ENCODE results near the gene ANKRD18B.
"Not testable (repeated sequence)": the region's sequence is repeated elsewhere in the genome, so short reads cannot be mapped to it uniquely, and the experiment has no call there.

ANKRD18B gene

GRCh38 chr9:33524306-33524947 lies 376 bp downstream of the ANKRD18B start:
- TF ChIP-seq, protein P1, sequence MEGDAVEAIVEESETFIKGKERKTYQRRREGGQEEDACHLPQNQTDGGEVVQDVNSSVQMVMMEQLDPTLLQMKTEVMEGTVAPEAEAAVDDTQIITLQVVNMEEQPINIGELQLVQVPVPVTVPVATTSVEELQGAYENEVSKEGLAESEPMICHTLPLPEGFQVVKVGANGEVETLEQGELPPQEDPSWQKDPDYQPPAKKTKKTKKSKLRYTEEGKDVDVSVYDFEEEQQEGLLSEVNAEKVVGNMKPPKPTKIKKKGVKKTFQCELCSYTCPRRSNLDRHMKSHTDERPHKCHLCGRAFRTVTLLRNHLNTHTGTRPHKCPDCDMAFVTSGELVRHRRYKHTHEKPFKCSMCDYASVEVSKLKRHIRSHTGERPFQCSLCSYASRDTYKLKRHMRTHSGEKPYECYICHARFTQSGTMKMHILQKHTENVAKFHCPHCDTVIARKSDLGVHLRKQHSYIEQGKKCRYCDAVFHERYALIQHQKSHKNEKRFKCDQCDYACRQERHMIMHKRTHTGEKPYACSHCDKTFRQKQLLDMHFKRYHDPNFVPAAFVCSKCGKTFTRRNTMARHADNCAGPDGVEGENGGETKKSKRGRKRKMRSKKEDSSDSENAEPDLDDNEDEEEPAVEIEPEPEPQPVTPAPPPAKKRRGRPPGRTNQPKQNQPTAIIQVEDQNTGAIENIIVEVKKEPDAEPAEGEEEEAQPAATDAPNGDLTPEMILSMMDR (conservative IDR thresholded peaks at IDR 0.05): no peak
- H3K27ac ChIP-seq: peak overlapping the region; percentile 95

GRCh38 chr9:33528069-33528468 lies 4.0 kb downstream of the ANKRD18B start:
- not testable (repeated sequence) for H3K27ac ChIP-seq

- not testable (repeated sequence) for H3K27ac ChIP-seq
Measured at GRCh38 chr9:33533958-33534357, 9.9 kb downstream of the ANKRD18B start.

GRCh38 chr9:33535541-33535940 lies 11.5 kb downstream of the ANKRD18B start:
- TF ChIP-seq, protein P1 (conservative IDR thresholded peaks at IDR 0.05): no peak
- H3K27ac ChIP-seq: no peak overlapping the region

- not testable (repeated sequence) for H3K27ac ChIP-seq
Measured at GRCh38 chr9:33543463-33543862, 19.4 kb downstream of the ANKRD18B start.

DNA sequence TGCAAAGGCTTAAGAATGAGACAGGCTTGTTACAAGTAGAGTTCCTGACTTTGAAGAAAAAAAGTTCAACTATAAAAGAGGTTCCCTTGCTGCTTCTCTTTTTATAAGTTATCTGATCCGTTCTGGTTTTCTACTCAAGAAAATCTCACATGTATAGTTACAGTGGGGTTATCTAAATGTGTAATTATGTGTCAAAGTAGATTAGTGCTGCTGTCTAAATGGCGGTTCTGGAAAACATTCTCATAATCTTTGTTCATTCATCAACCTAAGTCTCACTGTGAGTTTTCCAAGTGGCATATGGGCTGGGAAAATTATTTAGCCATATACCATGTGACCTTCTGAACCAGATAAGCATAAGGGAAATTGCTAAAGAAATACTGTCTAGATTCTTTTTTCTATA lies 21.7 kb downstream of the ANKRD18B start:
- H3K27ac ChIP-seq: not testable (repeated sequence)

GRCh38 chr9:33548816-33549215 lies 24.8 kb downstream of the ANKRD18B start:
- not testable (repeated sequence) for H3K27ac ChIP-seq

DNA sequence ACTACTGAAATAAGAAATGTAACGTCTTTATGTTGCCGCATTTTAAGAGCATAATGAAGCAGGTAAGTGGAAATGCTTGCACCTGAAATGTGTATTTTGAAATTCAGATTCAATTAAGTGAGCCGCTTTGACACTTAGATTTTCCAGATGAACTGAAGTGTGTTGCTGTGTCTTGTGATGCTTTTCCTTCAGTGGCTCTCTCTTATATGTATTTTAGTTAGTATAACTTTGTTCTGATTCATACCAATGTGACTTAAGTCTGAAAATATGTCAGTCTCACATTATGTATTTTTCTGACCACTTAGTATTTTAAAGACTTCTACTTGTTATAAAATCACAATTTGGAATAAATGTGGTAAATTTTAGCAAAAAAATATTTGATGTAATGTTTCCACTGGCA lies 25.4 kb downstream of the ANKRD18B start:
- not testable (repeated sequence) for H3K27ac ChIP-seq

GRCh38 chr9:33551183-33551582 lies 27.1 kb downstream of the ANKRD18B start:
- H3K27ac ChIP-seq: not testable (repeated sequence)

- not testable (repeated sequence) for H3K27ac ChIP-seq
Measured at GRCh38 chr9:33552315-33552725, 28.3 kb downstream of the ANKRD18B start.

DNA sequence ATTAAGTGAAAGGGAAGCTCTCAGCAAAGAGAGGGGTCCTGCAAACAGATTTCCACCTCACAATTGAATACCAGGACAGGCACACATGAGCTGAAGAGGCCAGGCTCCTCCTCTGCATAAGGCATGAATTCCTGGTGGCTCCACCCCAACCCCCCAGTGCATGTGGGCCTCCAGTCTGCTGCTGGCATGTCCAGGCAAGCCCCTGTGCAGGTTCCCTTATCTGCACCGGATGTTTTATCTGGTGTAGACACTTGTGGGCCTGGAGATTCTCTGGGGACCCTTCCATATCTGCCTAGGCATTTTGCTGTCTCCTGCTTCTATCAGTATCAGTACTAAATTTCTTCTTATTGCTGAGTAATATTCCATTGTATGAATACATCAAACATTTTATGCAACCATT lies 36.2 kb downstream of the ANKRD18B start:
- H3K27ac ChIP-seq: not testable (repeated sequence)

GRCh38 chr9:33562196-33562595 lies 38.1 kb downstream of the ANKRD18B start:
- H3K27ac ChIP-seq: not testable (repeated sequence)

DNA sequence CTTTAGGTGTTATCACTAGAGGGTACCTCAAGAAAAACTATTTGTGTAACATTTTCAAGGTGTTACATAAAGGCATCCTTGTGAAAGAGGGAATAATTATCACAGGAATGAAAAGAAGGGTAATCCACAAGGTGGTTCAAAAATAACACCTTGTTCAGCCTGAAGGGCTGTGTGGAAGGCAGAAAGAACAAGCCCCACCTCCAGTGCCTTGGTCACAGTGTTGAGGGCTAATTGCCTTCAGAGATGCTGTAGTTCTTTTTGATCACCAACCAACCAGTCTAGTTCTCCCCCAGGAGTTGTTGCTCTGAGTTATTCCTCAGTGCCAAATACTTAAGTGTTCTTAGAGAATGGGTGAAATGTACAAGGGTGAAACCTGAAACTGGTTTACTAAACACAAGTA lies 43.7 kb downstream of the ANKRD18B start:
- H3K27ac ChIP-seq: not testable (repeated sequence)

DNA sequence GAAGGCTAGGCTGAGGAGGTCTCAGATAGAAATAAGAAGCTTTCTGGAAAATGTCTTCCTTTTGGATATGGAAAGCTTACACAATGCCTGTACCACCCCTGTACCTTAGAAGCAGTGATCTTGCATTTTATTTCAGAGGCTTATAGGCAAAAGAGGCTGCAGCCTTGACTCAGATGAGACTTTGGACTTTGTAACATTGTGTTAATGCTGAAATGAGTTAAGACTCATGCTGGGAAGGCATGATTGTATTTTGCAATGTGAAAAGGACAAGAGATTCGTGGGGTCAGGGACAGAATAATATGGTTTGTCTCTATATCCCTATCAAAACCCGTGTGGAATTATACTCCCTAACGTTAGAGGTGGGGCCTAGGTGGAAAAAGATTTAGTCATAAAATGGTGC lies 53.7 kb downstream of the ANKRD18B start:
- H3K27ac ChIP-seq: not testable (repeated sequence)

GRCh38 chr9:33579996-33580395 lies 55.9 kb downstream of the ANKRD18B start:
- H3K27ac ChIP-seq: not testable (repeated sequence)

GRCh38 chr9:33582686-33583085 lies 58.6 kb downstream of the ANKRD18B start:
- not testable (repeated sequence) for H3K27ac ChIP-seq

DNA sequence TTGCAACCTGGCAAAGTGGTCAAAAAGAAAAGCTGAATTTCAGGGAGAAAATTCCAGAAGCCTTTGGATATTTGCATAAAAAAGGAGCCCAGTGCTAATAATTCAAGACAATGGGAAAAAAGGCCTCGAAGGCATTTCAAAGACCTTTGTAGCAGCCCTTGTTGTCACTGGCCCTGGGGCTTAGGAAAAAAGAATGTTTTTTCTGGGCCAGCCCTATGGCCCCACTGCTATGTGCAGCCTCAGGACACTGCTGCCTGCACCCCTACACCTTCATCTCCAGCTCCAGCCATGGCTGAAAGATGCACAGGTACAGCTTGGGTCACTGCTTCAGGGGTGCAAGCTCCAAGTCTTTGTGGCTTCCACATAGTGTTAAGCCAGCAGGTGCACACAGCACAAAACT lies 62.1 kb downstream of the ANKRD18B start:
- H3K27ac ChIP-seq: not testable (repeated sequence)

- H3K27ac ChIP-seq: not testable (repeated sequence)
Measured at GRCh38 chr9:33587799-33588198, 63.7 kb downstream of the ANKRD18B start.

GRCh38 chr9:33588876-33589275 lies 64.8 kb downstream of the ANKRD18B start:
- not testable (repeated sequence) for H3K27ac ChIP-seq

GRCh38 chr9:33590857-33591256 lies 66.8 kb downstream of the ANKRD18B start:
- H3K27ac ChIP-seq: not testable (repeated sequence)

GRCh38 chr9:33596974-33597373 lies 72.9 kb downstream of the ANKRD18B start:
- H3K27ac ChIP-seq: not testable (repeated sequence)
